Measurements from ENCODE around the gene C1orf115.

The C1orf115 gene

GRCh38 chr1:220741349-220741748 lies 51.2 kb downstream of the C1orf115 start:
- no peak for DNase-seq (ENCODE audit: extremely low read depth, insufficient read length)
- H3K36me3 ChIP-seq (ENCODE audit: control insufficient read depth, insufficient read depth, low read length) = no peaks in the 10 kb centered on the region
- H3K4me3 ChIP-seq (replicated peaks; ENCODE audit: low read depth, low read length) = no peak overlapping the region

DNA sequence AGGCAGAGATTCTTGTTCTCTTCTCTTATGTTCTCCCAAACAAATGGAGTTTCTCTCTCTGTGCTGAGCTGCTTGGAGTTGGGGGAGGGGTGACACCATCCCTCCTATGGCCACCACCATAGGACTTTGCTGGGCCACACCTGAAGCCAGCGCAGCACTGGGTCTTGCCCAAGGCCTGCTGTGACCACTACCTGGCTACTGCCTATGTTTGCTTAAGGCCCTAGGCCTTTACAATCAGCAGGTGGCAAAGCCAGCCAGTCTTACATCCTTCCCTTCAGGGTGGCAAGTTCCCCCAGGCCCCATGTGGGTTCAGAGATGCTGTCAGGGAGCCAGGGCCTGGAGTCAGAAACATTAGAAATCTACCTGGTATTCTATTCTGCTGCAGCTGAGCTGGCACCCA lies 51.7 kb downstream of the C1orf115 start:
- Histone ChIP-seq H3K27me3 (replicated peaks; ENCODE audit: control insufficient read depth, insufficient read depth, low read length) (no peaks in the 10 kb centered on the region), H3K4me3 (replicated peaks; ENCODE audit: low read depth, low read length) (no peak overlapping the region), H3K36me3 (ENCODE audit: control insufficient read depth, insufficient read depth, low read length) (no peaks in the 10 kb centered on the region)
- TF ChIP-seq CTCF (IDR thresholded peaks at IDR 0.05; ENCODE audit: insufficient read depth, low read length, poor library complexity, severe bottlenecking) = no peak
- no peak for DNase-seq (ENCODE audit: extremely low read depth, insufficient read length)

More at GRCh38 chr1:220741349-220741748, 51.2 kb downstream of the C1orf115 start:
- no peak for TF ChIP-seq CTCF (IDR thresholded peaks at IDR 0.05; ENCODE audit: insufficient read depth, low read length, poor library complexity, severe bottlenecking)
- H3K27me3 ChIP-seq (replicated peaks; ENCODE audit: control insufficient read depth, insufficient read depth, low read length) = no peaks in the 10 kb centered on the region

DNA sequence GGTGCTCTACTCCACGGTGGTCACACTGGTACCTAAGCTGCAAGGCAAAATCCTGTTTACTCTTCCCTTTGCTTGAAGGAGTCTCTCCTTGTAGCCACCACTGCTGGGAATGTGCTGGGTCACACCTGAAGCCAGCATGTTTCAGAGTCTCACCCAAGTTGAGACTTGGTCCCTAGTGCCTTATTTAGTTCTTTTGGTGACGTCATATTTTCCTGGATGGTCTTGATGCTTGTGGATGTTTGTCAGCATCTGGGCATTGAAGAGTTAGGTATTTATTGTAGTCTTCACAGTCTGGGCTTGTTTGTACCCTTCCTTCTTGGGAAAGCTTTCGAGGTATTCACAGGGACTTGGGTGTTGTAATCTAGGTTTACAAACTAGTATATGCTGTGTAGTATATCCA lies 52.4 kb downstream of the C1orf115 start:
- no peak overlapping the region for H3K4me3 ChIP-seq (replicated peaks; ENCODE audit: low read depth, low read length)
- no peak for TF ChIP-seq CTCF (IDR thresholded peaks at IDR 0.05; ENCODE audit: insufficient read depth, low read length, poor library complexity, severe bottlenecking)
- no peaks in the 10 kb centered on the region for H3K27me3 ChIP-seq (replicated peaks; ENCODE audit: control insufficient read depth, insufficient read depth, low read length)
- no peaks in the 10 kb centered on the region for H3K36me3 ChIP-seq (ENCODE audit: control insufficient read depth, insufficient read depth, low read length)
- no peak for DNase-seq (ENCODE audit: extremely low read depth, insufficient read length)

DNA sequence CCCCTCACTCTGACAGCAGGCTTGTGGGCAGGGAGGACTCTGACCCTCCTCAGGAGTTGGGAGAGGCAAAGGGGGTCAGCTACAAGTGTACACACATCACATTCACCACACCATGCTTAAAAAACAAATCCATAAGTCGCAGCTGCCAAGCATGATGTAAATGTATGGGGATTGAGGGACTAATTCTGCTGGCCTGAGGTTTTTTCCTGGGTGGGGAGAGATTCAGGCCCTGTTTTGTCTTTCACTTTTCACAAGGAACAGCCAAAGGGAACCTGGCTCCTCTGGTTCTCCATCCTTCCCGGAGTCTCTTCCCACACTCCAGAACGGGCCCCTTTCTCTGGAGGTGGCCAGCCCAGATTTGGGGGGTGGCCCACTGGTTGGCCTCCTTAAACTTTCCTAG lies 56.7 kb downstream of the C1orf115 start:
- TF ChIP-seq CTCF (IDR thresholded peaks at IDR 0.05; ENCODE audit: insufficient read depth, low read length, poor library complexity, severe bottlenecking) = no peak
- no peak for DNase-seq (ENCODE audit: extremely low read depth, insufficient read length)
- Histone ChIP-seq H3K36me3 (ENCODE audit: control insufficient read depth, insufficient read depth, low read length) (no peaks in the 10 kb centered on the region), H3K27me3 (replicated peaks; ENCODE audit: control insufficient read depth, insufficient read depth, low read length) (no peaks in the 10 kb centered on the region), H3K4me3 (replicated peaks; ENCODE audit: low read depth, low read length) (no peak overlapping the region)

GRCh38 chr1:220747437-220748088 lies 57.4 kb downstream of the C1orf115 start:
- no peak for TF ChIP-seq CTCF (IDR thresholded peaks at IDR 0.05; ENCODE audit: insufficient read depth, low read length, poor library complexity, severe bottlenecking)

More at GRCh38 chr1:220747437-220748088, 57.4 kb downstream of the C1orf115 start:
- Histone ChIP-seq H3K4me3 (replicated peaks; ENCODE audit: low read depth, low read length) (peak overlapping the region; percentile 72), H3K36me3 (ENCODE audit: control insufficient read depth, insufficient read depth, low read length) (no peaks in the 10 kb centered on the region; the same call in 1 of the 2 replicates), H3K27me3 (replicated peaks; ENCODE audit: control insufficient read depth, insufficient read depth, low read length) (no peaks in the 10 kb centered on the region)
- no peak for DNase-seq (ENCODE audit: extremely low read depth, insufficient read length)

All from GM06990 (cell line).